SU-DHL-6 (cell line): ENCODE data around the gene NSD1.

Experiments used
- CTCF ChIP-seq: fragments of 200-600 bp; sonication (generic); IDR thresholded peaks from one replicate; pipeline ENCODE4 v1.5.1; 2017; ENCODE audit warnings: antibody characterized with exemption, mild to moderate bottlenecking, low read length, moderate library complexity; ENCODE audit not compliant: insufficient read depth, poor library complexity, severe bottlenecking
- EZH2phosphoT487 ChIP-seq: fragments of 200-600 bp; sonication (generic), shearing (Covaris generic); conservative IDR thresholded peaks from 2 replicates; pipeline ENCODE4 v1.6.1; 2018; ENCODE audit warnings: mild to moderate bottlenecking, antibody characterized with exemption, low read length, moderate library complexity, mixed read lengths

- TF ChIP-seq CTCF = no peak
- no peak for TF ChIP-seq EZH2phosphoT487
These were observed 170.4 kb downstream of the NSD1 start for GRCh38 chr5:177303925-177304391.
